Measurements from ENCODE around the gene NXPE4. TPM values are rescaled to one million over a fixed set of nuclear protein-coding genes. Genes with fewer than 3 reads are reported as not detected.
"Not testable (repeated sequence)": the region's sequence is repeated elsewhere in the genome, so short reads cannot be mapped to it uniquely, and the experiment has no call there.

The NXPE4 gene
- total and polyA plus RNA-seq, 4 experiments from 2014 or later: not detected

GRCh38 chr11:114615448-114616361 lies 20.1 kb upstream of the NXPE4 start:
- CTCF ChIA-PET (ENCODE audit: partially characterized antibody): no interaction called here
- H3K9me3 Mint-ChIP-seq: peaks cover 0 to 2% (median 0%) of the 10 kb centered on the region in 8 donors
- no peaks in the 10 kb centered on the region for H3K9me3 ChIP-seq (ENCODE audit: control insufficient read depth in 1 of 2, low read length in 2 of 2)

GRCh38 chr11:114614127-114614720 lies 18.6 kb upstream of the NXPE4 start:
- Histone ChIP-seq H3K4me3 (ENCODE audit: low read length in 2 of 2) (no peak overlapping the region), H3K9me3 (ENCODE audit: control insufficient read depth in 1 of 2, low read length in 2 of 2) (no peaks in the 10 kb centered on the region), H3K27ac (ENCODE audit: low read depth, low read length) (no peak overlapping the region), H3K36me3 (ENCODE audit: insufficient read depth, low read length) (no peaks in the 10 kb centered on the region), H3K27me3 (ENCODE audit: insufficient read depth, low read length) (no peaks in the 10 kb centered on the region), H3K4me1 (ENCODE audit: insufficient read depth, low read length) (no peaks in the 10 kb centered on the region)
- ChIA-PET CTCF (ENCODE audit: partially characterized antibody) (no interaction called here), POLR2A (ENCODE audit: partially characterized antibody) (no interaction called here)
- H3K27ac Mint-ChIP-seq: no peak overlapping the region
- DNase-seq: no peak
- peaks cover 0 to 2% (median 0%) of the 10 kb centered on the region in 8 donors for H3K9me3 Mint-ChIP-seq
- no peak overlapping the region for H3K4me3 Mint-ChIP-seq
- no peaks in the 10 kb centered on the region for H3K36me3 Mint-ChIP-seq
- no peaks in the 10 kb centered on the region for H3K4me1 Mint-ChIP-seq
- intact Hi-C loops (cut with micrococcal nuclease): no loop called here
- H3K27me3 Mint-ChIP-seq: no peaks in the 10 kb centered on the region

More at GRCh38 chr11:114615448-114616361, 20.1 kb upstream of the NXPE4 start:
- H3K4me1 ChIP-seq (ENCODE audit: insufficient read depth, low read length): no peaks in the 10 kb centered on the region
- Mint-ChIP-seq H3K4me3 (no peak overlapping the region), H3K27me3 (no peaks in the 10 kb centered on the region), H3K4me1 (no peaks in the 10 kb centered on the region), H3K36me3 (no peaks in the 10 kb centered on the region), H3K27ac (no peak overlapping the region)
- H3K27ac ChIP-seq (ENCODE audit: low read depth, low read length): no peak overlapping the region
- DNase-seq: no peak
- POLR2A ChIA-PET (ENCODE audit: partially characterized antibody): no interaction called here
- H3K27me3 ChIP-seq (ENCODE audit: insufficient read depth, low read length): no peaks in the 10 kb centered on the region
- intact Hi-C loops (cut with micrococcal nuclease): no loop called here
- no peak overlapping the region for H3K4me3 ChIP-seq (ENCODE audit: low read length in 2 of 2)
- H3K36me3 ChIP-seq (ENCODE audit: insufficient read depth, low read length): no peaks in the 10 kb centered on the region

- H3K27me3 Mint-ChIP-seq; H3K4me3 Mint-ChIP-seq; H3K36me3 ChIP-seq (ENCODE audit: insufficient read depth, low read length); H3K27ac ChIP-seq (ENCODE audit: low read depth, low read length); H3K9me3 Mint-ChIP-seq; DNase-seq; H3K4me3 ChIP-seq (ENCODE audit: low read length in 2 of 2); H3K36me3 Mint-ChIP-seq; CTCF ChIA-PET (ENCODE audit: partially characterized antibody); H3K4me1 ChIP-seq (ENCODE audit: insufficient read depth, low read length); H3K9me3 ChIP-seq (ENCODE audit: control insufficient read depth in 1 of 2, low read length in 2 of 2); H3K27ac Mint-ChIP-seq; POLR2A ChIA-PET (ENCODE audit: partially characterized antibody); H3K4me1 Mint-ChIP-seq; intact Hi-C loops (cut with micrococcal nuclease); H3K27me3 ChIP-seq (ENCODE audit: insufficient read depth, low read length): not testable (repeated sequence)
Observed at GRCh38 chr11:114613094-114613493, 17.5 kb upstream of the NXPE4 start.

- no peaks in the 10 kb centered on the region for H3K9me3 ChIP-seq (ENCODE audit: control insufficient read depth in 1 of 2, low read length in 2 of 2)
- H3K9me3 Mint-ChIP-seq: peaks cover 0 to 3% (median 0%) of the 10 kb centered on the region in 8 donors
- H3K36me3 Mint-ChIP-seq: no peaks in the 10 kb centered on the region
- H3K36me3 ChIP-seq (ENCODE audit: insufficient read depth, low read length): no peaks in the 10 kb centered on the region
- no peaks in the 10 kb centered on the region for H3K4me1 Mint-ChIP-seq
- H3K4me3 ChIP-seq (ENCODE audit: low read length in 2 of 2): no peak overlapping the region
- no peaks in the 10 kb centered on the region for H3K27me3 Mint-ChIP-seq
- POLR2A ChIA-PET (ENCODE audit: partially characterized antibody): no interaction called here
- DNase-seq: no peak
- H3K27me3 ChIP-seq (ENCODE audit: insufficient read depth, low read length): no peaks in the 10 kb centered on the region
- no peak overlapping the region for H3K27ac Mint-ChIP-seq
- H3K27ac ChIP-seq (ENCODE audit: low read depth, low read length): no peak overlapping the region
- no peaks in the 10 kb centered on the region for H3K4me1 ChIP-seq (ENCODE audit: insufficient read depth, low read length)
- intact Hi-C loops (cut with micrococcal nuclease): no loop called here
- H3K4me3 Mint-ChIP-seq: no peak overlapping the region
- CTCF ChIA-PET (ENCODE audit: partially characterized antibody): no interaction called here
Observed at GRCh38 chr11:114612686-114613085, 17.1 kb upstream of the NXPE4 start.

GRCh38 chr11:114612199-114612598 lies 16.6 kb upstream of the NXPE4 start:
- intact Hi-C loops (cut with micrococcal nuclease); H3K4me3 ChIP-seq (ENCODE audit: low read length in 2 of 2); H3K36me3 ChIP-seq (ENCODE audit: insufficient read depth, low read length); CTCF ChIA-PET (ENCODE audit: partially characterized antibody); DNase-seq; H3K27ac ChIP-seq (ENCODE audit: low read depth, low read length); H3K4me1 ChIP-seq (ENCODE audit: insufficient read depth, low read length); POLR2A ChIA-PET (ENCODE audit: partially characterized antibody); H3K9me3 Mint-ChIP-seq; H3K27me3 ChIP-seq (ENCODE audit: insufficient read depth, low read length); H3K27me3 Mint-ChIP-seq; H3K9me3 ChIP-seq (ENCODE audit: control insufficient read depth in 1 of 2, low read length in 2 of 2); H3K4me3 Mint-ChIP-seq; H3K36me3 Mint-ChIP-seq; H3K4me1 Mint-ChIP-seq; H3K27ac Mint-ChIP-seq: not testable (repeated sequence)

GRCh38 chr11:114610984-114611944 lies 15.7 kb upstream of the NXPE4 start:
- Mint-ChIP-seq H3K36me3 (no peaks in the 10 kb centered on the region), H3K27me3 (no peaks in the 10 kb centered on the region), H3K27ac (no peak overlapping the region), H3K4me1 (no peaks in the 10 kb centered on the region), H3K9me3 (peaks cover 0 to 6% (median 0%) of the 10 kb centered on the region in 8 donors), H3K4me3 (no peak overlapping the region)
- Histone ChIP-seq H3K9me3 (ENCODE audit: control insufficient read depth in 1 of 2, low read length in 2 of 2) (no peaks in the 10 kb centered on the region), H3K4me3 (ENCODE audit: low read length in 2 of 2) (no peak overlapping the region), H3K27me3 (ENCODE audit: insufficient read depth, low read length) (no peaks in the 10 kb centered on the region), H3K27ac (ENCODE audit: low read depth, low read length) (no peak overlapping the region), H3K36me3 (ENCODE audit: insufficient read depth, low read length) (no peaks in the 10 kb centered on the region), H3K4me1 (ENCODE audit: insufficient read depth, low read length) (no peaks in the 10 kb centered on the region)
- no peak for DNase-seq
- intact Hi-C loops (cut with micrococcal nuclease): no loop called here
- POLR2A ChIA-PET (ENCODE audit: partially characterized antibody): no interaction called here
- CTCF ChIA-PET (ENCODE audit: partially characterized antibody): no interaction called here

- H3K4me1 ChIP-seq (ENCODE audit: insufficient read depth, low read length): no peaks in the 10 kb centered on the region
- H3K27me3 ChIP-seq (ENCODE audit: insufficient read depth, low read length): no peaks in the 10 kb centered on the region
- H3K9me3 ChIP-seq (ENCODE audit: control insufficient read depth in 1 of 2, low read length in 2 of 2): no peaks in the 10 kb centered on the region
- Mint-ChIP-seq H3K4me1 (no peaks in the 10 kb centered on the region), H3K36me3 (no peaks in the 10 kb centered on the region), H3K27me3 (no peaks in the 10 kb centered on the region), H3K9me3 (peaks cover 0 to 6% (median 0%) of the 10 kb centered on the region in 8 donors), H3K27ac (no peak overlapping the region), H3K4me3 (no peak overlapping the region)
- POLR2A ChIA-PET (ENCODE audit: partially characterized antibody): no interaction called here
- H3K4me3 ChIP-seq (ENCODE audit: low read length in 2 of 2): no peak overlapping the region
- no peak for DNase-seq
- CTCF ChIA-PET (ENCODE audit: partially characterized antibody): no interaction called here
- no peak overlapping the region for H3K27ac ChIP-seq (ENCODE audit: low read depth, low read length)
- no peaks in the 10 kb centered on the region for H3K36me3 ChIP-seq (ENCODE audit: insufficient read depth, low read length)
- intact Hi-C loops (cut with micrococcal nuclease): no loop called here
Observed at GRCh38 chr11:114610550-114610949, 15.0 kb upstream of the NXPE4 start.

All from CD4-positive, alpha-beta memory T cell (primary cell).